Osteoblast (primary cell): Measurements from ENCODE around the gene BMP8A. TPM values are rescaled to one million over a fixed set of nuclear protein-coding genes. Genes with fewer than 3 reads are reported as not detected.
"Not testable (repeated sequence)": the region's sequence is repeated elsewhere in the genome, so short reads cannot be mapped to it uniquely, and the experiment has no call there.

Experiments used
- DNase-seq: peaks from one replicate; pipeline ENCODE4 v3.0.0; 2011; ENCODE audit warnings: low spot score, mixed read lengths; ENCODE audit not compliant: insufficient read length; ENCODE audit errors: missing footprints
- H2AFZ ChIP-seq: 2 replicates; pipeline ENCODE4 v1.6.0; 2011; ENCODE audit warnings: mild to moderate bottlenecking, low read length
- H3K27ac ChIP-seq: 2 replicates; pipeline ENCODE4 v1.5.1; 2011; ENCODE audit warnings: mild to moderate bottlenecking, low read depth, low read length, moderate library complexity
- H3K27me3 ChIP-seq: 2 replicates; pipeline ENCODE4 v1.6.0; 2012; ENCODE audit warnings: mild to moderate bottlenecking, control low read depth, inconsistent platforms, low read length, moderate library complexity; ENCODE audit not compliant: insufficient read depth
- H3K36me3 ChIP-seq: 2 replicates; pipeline ENCODE4 v1.5.1; 2011; ENCODE audit warnings: mild to moderate bottlenecking, low read length, control low read depth, moderate library complexity; ENCODE audit not compliant: insufficient read depth
- H3K4me1 ChIP-seq: 2 replicates; pipeline ENCODE4 v1.5.1; 2011; ENCODE audit warnings: mild to moderate bottlenecking, low read length, control low read depth, moderate library complexity; ENCODE audit not compliant: insufficient read depth
- H3K4me2 ChIP-seq: 2 replicates; pipeline ENCODE4 v1.6.0; 2011; ENCODE audit warnings: mild to moderate bottlenecking, low read length; ENCODE audit not compliant: insufficient read depth
- H3K4me3 ChIP-seq: fragments of 200-600 bp; sonication (generic); 3 replicates; pipeline ENCODE4 v1.5.1; 2012; ENCODE audit warnings: mild to moderate bottlenecking, low read length, inconsistent platforms; ENCODE audit not compliant: insufficient read depth
- H3K79me2 ChIP-seq: 2 replicates; pipeline ENCODE4 v1.6.0; 2012; ENCODE audit warnings: mild to moderate bottlenecking, low read length, control low read depth, inconsistent platforms; ENCODE audit not compliant: insufficient read depth
- H3K9me3 ChIP-seq: 2 replicates; pipeline ENCODE4 v1.5.1; 2011; ENCODE audit warnings: low read depth, low read length, control low read depth
- H4K20me1 ChIP-seq: 2 replicates; pipeline ENCODE4 v1.6.0; 2012; ENCODE audit warnings: mild to moderate bottlenecking, low read length, control low read depth; ENCODE audit not compliant: insufficient read depth
- total RNA-seq: library from RNA; depleted of rRNA; stranded (reverse); fragments of >200 nt; gene quantifications from 2 replicates; pipeline ENCODE4 v1.2.3, GENCODE V29; 2012

Gene BMP8A
- total RNA-seq, 1 donor: 0.72 TPM

GRCh38 chr1:39514710-39515124 is 23.3 kb downstream of the BMP8A start:
- H3K27me3 ChIP-seq, H3K4me1 ChIP-seq, DNase-seq, H3K4me3 ChIP-seq, H3K79me2 ChIP-seq, H2AFZ ChIP-seq, H3K27ac ChIP-seq, H3K4me2 ChIP-seq, H3K36me3 ChIP-seq, H4K20me1 ChIP-seq, H3K9me3 ChIP-seq: not testable (repeated sequence)

GRCh38 chr1:39515131-39516086 is 24.0 kb downstream of the BMP8A start:
- H3K27ac ChIP-seq, H3K27me3 ChIP-seq, H3K36me3 ChIP-seq, H3K4me2 ChIP-seq, H3K9me3 ChIP-seq, H4K20me1 ChIP-seq, H3K4me1 ChIP-seq, H3K79me2 ChIP-seq, H2AFZ ChIP-seq: not testable (repeated sequence)
- peak overlapping the region; percentile 42 for H3K4me3 ChIP-seq
- peak; percentile 42 for DNase-seq

- H2AFZ ChIP-seq, H4K20me1 ChIP-seq, H3K9me3 ChIP-seq, H3K4me3 ChIP-seq, H3K4me2 ChIP-seq, DNase-seq, H3K79me2 ChIP-seq, H3K36me3 ChIP-seq, H3K27me3 ChIP-seq, H3K4me1 ChIP-seq, H3K27ac ChIP-seq: not testable (repeated sequence)
These were observed 25.4 kb downstream of the BMP8A start for GRCh38 chr1:39516841-39517240.

GRCh38 chr1:39517936-39518335 is 26.5 kb downstream of the BMP8A start:
- H3K79me2 ChIP-seq, H3K36me3 ChIP-seq, H3K9me3 ChIP-seq, H3K27ac ChIP-seq, H3K4me1 ChIP-seq, H3K27me3 ChIP-seq, H2AFZ ChIP-seq, H4K20me1 ChIP-seq, H3K4me2 ChIP-seq, H3K4me3 ChIP-seq, DNase-seq: not testable (repeated sequence)

GRCh38 chr1:39519376-39519775 is 27.9 kb downstream of the BMP8A start:
- not testable (repeated sequence) for H4K20me1 ChIP-seq, H3K79me2 ChIP-seq, H3K4me2 ChIP-seq, H3K4me3 ChIP-seq, H3K36me3 ChIP-seq, H3K27me3 ChIP-seq, H3K9me3 ChIP-seq, H3K4me1 ChIP-seq, H2AFZ ChIP-seq, DNase-seq, H3K27ac ChIP-seq

- not testable (repeated sequence) for H3K4me2 ChIP-seq, H3K36me3 ChIP-seq, H3K4me3 ChIP-seq, H2AFZ ChIP-seq, H3K9me3 ChIP-seq, H3K4me1 ChIP-seq, H3K27me3 ChIP-seq, H3K79me2 ChIP-seq, H3K27ac ChIP-seq, H4K20me1 ChIP-seq, DNase-seq
These were observed 30.8 kb downstream of the BMP8A start for GRCh38 chr1:39522221-39522620.
